Endodermal cell (in vitro differentiated cells): ENCODE measurements around the gene GPR32. TPM values are rescaled to one million over a fixed set of nuclear protein-coding genes. Genes with fewer than 3 reads are reported as not detected.

ENCODE experiments used
- DNase-seq: peaks from one replicate; pipeline ENCODE4 v3.0.0-alpha.2; 2017
- H3K27ac ChIP-seq: 2 replicates; pipeline ENCODE4 v1.5.1; 2013; ENCODE audit warnings: mild to moderate bottlenecking, low read depth, low read length, moderate library complexity
- H3K27me3 ChIP-seq: 2 replicates; pipeline ENCODE4 v1.6.1; 2013; ENCODE audit warnings: mild to moderate bottlenecking, low read length, moderate library complexity; ENCODE audit not compliant: insufficient read depth, control insufficient read depth, poor library complexity, severe bottlenecking
- H3K36me3 ChIP-seq: 2 replicates; pipeline ENCODE4 v1.7.0; 2013; ENCODE audit warnings: mild to moderate bottlenecking, low read length, moderate library complexity; ENCODE audit not compliant: control insufficient read depth, insufficient read depth
- H3K4me1 ChIP-seq: one replicate; pipeline ENCODE4 v1.7.0; 2013; ENCODE audit warnings: low read length; ENCODE audit not compliant: control insufficient read depth, insufficient read depth
- H3K4me3 ChIP-seq: 2 replicates; pipeline ENCODE4 v1.5.1; 2013; ENCODE audit warnings: mild to moderate bottlenecking, low read length, moderate library complexity
- H3K9ac ChIP-seq: 2 replicates; pipeline ENCODE4 v1.6.1; 2013; ENCODE audit warnings: mild to moderate bottlenecking, low read length, moderate library complexity; ENCODE audit not compliant: poor library complexity, severe bottlenecking; ENCODE audit errors: extremely low read depth
- H3K9me3 ChIP-seq: 2 replicates; pipeline ENCODE4 v1.6.1; 2013; ENCODE audit warnings: mild to moderate bottlenecking, low read length, moderate library complexity; ENCODE audit not compliant: control insufficient read depth
- H3K27ac Mint-ChIP-seq: 2 replicates; pipeline ENCODE4 v1.8.0; 2020; ENCODE audit warnings: mixed read lengths
- H3K27me3 Mint-ChIP-seq: 2 replicates; pipeline ENCODE4 v1.8.0; 2021; ENCODE audit warnings: mild to moderate bottlenecking, mixed read lengths; ENCODE audit not compliant: insufficient read depth
- H3K36me3 Mint-ChIP-seq: 2 replicates; pipeline ENCODE4 v1.8.0; 2020; ENCODE audit warnings: low read depth, mixed read lengths
- H3K4me1 Mint-ChIP-seq: 2 replicates; pipeline ENCODE4 v1.8.0; 2020; ENCODE audit warnings: mixed read lengths
- H3K4me3 Mint-ChIP-seq: 2 replicates; pipeline ENCODE4 v1.8.0; 2020; ENCODE audit warnings: mild to moderate bottlenecking, moderate library complexity, mixed read lengths
- H3K9me3 Mint-ChIP-seq: 2 replicates; pipeline ENCODE4 v1.8.0; 2020; ENCODE audit warnings: mild to moderate bottlenecking, mixed read lengths
- CTCF ChIP-seq: fragments of 200-600 bp; sonication (generic); conservative IDR thresholded peaks from 2 replicates; pipeline ENCODE4 v1.5.0; 2021; ENCODE audit warnings: antibody characterized with exemption, mild to moderate bottlenecking
- WGBS, 2 experiments: methylation state at CpG; one replicate each; pipeline versions ENCODE4 v1.1.5 to v1.1.7; 2013; ENCODE audit warnings: missing lambda C conversion rate in 2 of 2, mixed read lengths in 1 of 2; ENCODE audit not compliant: insufficient coverage in 1 of 2, insufficient read length in 1 of 2; 5-methylcytosine and 5-hydroxymethylcytosine counted together
- total RNA-seq, 2 donors: library from RNA; stranded (reverse); fragmentation: NEBNext Ultra II Directional in 1 of 2; extraction: Animal tissue kit (Norgen Biotek cat#: 25700) in 1 of 2; gene quantifications; 2 replicates in 1 of 2; 3 replicates in 1 of 2; pipeline ENCODE4 v1.2.1, GENCODE V29; 2021

Gene GPR32
- total RNA-seq, 2 donors from 2014 or later, result not detected

GRCh38 chr19:50797429-50797780 is 27.1 kb downstream of the GPR32 start:
- 92 to 98% methylated on average over 4 to 7 of the region's 7 CpGs for WGBS, 2 experiments
- no peaks in the 10 kb centered on the region for H3K9me3 ChIP-seq
- no peak overlapping the region for H3K9ac ChIP-seq
- no peak overlapping the region for H3K4me3 Mint-ChIP-seq
- H3K27ac ChIP-seq, result no peak overlapping the region
- H3K36me3 Mint-ChIP-seq, result peaks cover 40% of the 10 kb centered on the region
- no peak overlapping the region for H3K27ac Mint-ChIP-seq
- no peak for TF ChIP-seq CTCF
- peaks cover 60% of the 10 kb centered on the region for H3K36me3 ChIP-seq
- no peaks in the 10 kb centered on the region for H3K4me1 ChIP-seq
- no peaks in the 10 kb centered on the region for H3K27me3 ChIP-seq
- H3K9me3 Mint-ChIP-seq, result no peaks in the 10 kb centered on the region
- H3K4me1 Mint-ChIP-seq, result no peaks in the 10 kb centered on the region
- no peak for DNase-seq
- no peaks in the 10 kb centered on the region for H3K27me3 Mint-ChIP-seq
- no peak overlapping the region for H3K4me3 ChIP-seq

GRCh38 chr19:50797781-50798658 is 27.8 kb downstream of the GPR32 start:
- no peaks in the 10 kb centered on the region for H3K9me3 ChIP-seq
- no peaks in the 10 kb centered on the region for H3K9me3 Mint-ChIP-seq
- no peak overlapping the region for H3K27ac ChIP-seq
- peaks cover 44% of the 10 kb centered on the region for H3K36me3 Mint-ChIP-seq
- no peak for TF ChIP-seq CTCF
- no peak overlapping the region for H3K4me3 Mint-ChIP-seq
- H3K4me1 ChIP-seq, result no peaks in the 10 kb centered on the region
- peak; percentile 66 for DNase-seq
- no peak overlapping the region for H3K9ac ChIP-seq
- WGBS, 2 experiments, result 96 to 98% methylated on average over 16 to 18 of the region's 18 CpGs
- peaks cover 4% of the 10 kb centered on the region for H3K4me1 Mint-ChIP-seq
- no peaks in the 10 kb centered on the region for H3K27me3 Mint-ChIP-seq
- peaks cover 64% of the 10 kb centered on the region for H3K36me3 ChIP-seq
- no peak overlapping the region for H3K4me3 ChIP-seq
- no peaks in the 10 kb centered on the region for H3K27me3 ChIP-seq
- H3K27ac Mint-ChIP-seq, result no peak overlapping the region

- H3K9me3 ChIP-seq, result no peaks in the 10 kb centered on the region
- Mint-ChIP-seq H3K27ac (no peak overlapping the region), H3K27me3 (no peaks in the 10 kb centered on the region), H3K36me3 (peaks cover 45% of the 10 kb centered on the region), H3K4me1 (peaks cover 11% of the 10 kb centered on the region), H3K4me3 (no peak overlapping the region), H3K9me3 (no peaks in the 10 kb centered on the region)
- no peak overlapping the region for H3K27ac ChIP-seq
- no peak for TF ChIP-seq CTCF
- H3K9ac ChIP-seq, result no peak overlapping the region
- no peaks in the 10 kb centered on the region for H3K27me3 ChIP-seq
- no peaks in the 10 kb centered on the region for H3K4me1 ChIP-seq
- H3K36me3 ChIP-seq, result peaks cover 64% of the 10 kb centered on the region
- WGBS, 2 experiments, result 93 to 94% methylated on average over 8 to 21 of the region's 21 CpGs
- no peak for DNase-seq
- no peak overlapping the region for H3K4me3 ChIP-seq
Observed at GRCh38 chr19:50798659-50799546, 28.6 kb downstream of the GPR32 start.
